IMR-90 (cell line): ENCODE measurements around the gene ADRB2.

Experiments used
- CEBPB ChIP-seq: IDR thresholded peaks from 2 replicates; pipeline ENCODE4 v1.6.1; 2012; ENCODE audit warnings: low read depth, low read length, improper control_type of control experiment
- MAFK ChIP-seq: IDR thresholded peaks from 2 replicates; pipeline ENCODE4 v1.6.1; 2012; ENCODE audit warnings: low read depth, low read length, improper control_type of control experiment
- MXI1 ChIP-seq: IDR thresholded peaks from 2 replicates; pipeline ENCODE4 v1.6.1; 2012; ENCODE audit warnings: low read depth, mild to moderate bottlenecking, low read length, moderate library complexity, borderline replicate concordance
- POLR2A ChIP-seq: IDR thresholded peaks from 2 replicates; pipeline ENCODE4 v1.6.1; 2012; ENCODE audit warnings: mild to moderate bottlenecking, low read depth, low read length
- TF ChIP-seq, protein P1 (sequence below): conservative IDR thresholded peaks from 2 replicates; pipeline ENCODE4 v1.5.1; 2012; ENCODE audit warnings: mild to moderate bottlenecking, low read depth, low read length, improper control_type of control experiment

DNA sequence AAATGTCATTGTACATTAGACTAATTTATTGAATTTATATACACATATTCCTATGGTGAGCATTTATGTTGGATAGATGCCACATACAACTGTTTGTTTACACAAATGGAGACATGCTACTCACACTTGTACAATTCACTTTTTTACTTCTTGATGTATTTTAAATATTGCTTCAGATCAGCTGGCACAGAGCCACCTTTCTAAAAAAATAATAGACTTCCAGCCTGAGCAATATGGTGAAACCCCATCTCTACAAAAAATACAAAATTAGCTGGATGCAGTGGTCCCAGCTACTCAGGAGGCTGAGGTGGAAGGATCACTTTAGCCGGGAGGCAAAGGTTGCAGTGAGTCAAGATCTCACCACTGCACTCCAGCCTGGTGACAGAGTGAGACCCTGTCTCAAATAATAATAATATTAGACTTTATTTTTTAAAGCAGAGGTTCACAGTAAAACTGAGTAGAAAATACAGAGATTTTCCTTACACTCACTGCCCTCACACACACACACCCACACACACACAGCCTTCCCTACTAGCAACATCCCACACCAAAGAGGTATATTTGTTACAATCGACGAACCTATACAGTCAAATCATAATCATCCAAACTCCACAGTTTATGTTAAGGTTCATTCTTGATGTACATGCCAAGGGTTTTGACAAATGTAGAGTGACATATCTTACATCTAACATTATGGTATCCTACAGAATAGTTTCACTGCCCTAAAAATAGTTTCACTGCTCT is 16.5 kb upstream of the ADRB2 start:
- TF ChIP-seq, protein P1, sequence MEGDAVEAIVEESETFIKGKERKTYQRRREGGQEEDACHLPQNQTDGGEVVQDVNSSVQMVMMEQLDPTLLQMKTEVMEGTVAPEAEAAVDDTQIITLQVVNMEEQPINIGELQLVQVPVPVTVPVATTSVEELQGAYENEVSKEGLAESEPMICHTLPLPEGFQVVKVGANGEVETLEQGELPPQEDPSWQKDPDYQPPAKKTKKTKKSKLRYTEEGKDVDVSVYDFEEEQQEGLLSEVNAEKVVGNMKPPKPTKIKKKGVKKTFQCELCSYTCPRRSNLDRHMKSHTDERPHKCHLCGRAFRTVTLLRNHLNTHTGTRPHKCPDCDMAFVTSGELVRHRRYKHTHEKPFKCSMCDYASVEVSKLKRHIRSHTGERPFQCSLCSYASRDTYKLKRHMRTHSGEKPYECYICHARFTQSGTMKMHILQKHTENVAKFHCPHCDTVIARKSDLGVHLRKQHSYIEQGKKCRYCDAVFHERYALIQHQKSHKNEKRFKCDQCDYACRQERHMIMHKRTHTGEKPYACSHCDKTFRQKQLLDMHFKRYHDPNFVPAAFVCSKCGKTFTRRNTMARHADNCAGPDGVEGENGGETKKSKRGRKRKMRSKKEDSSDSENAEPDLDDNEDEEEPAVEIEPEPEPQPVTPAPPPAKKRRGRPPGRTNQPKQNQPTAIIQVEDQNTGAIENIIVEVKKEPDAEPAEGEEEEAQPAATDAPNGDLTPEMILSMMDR = no peak
- no peak for TF ChIP-seq CEBPB
- TF ChIP-seq MXI1 = no peak
- TF ChIP-seq POLR2A = no peak
- TF ChIP-seq MAFK = no peak
